ENCODE results near the gene RAMACL.
"Not testable (repeated sequence)": the region's sequence is repeated elsewhere in the genome, so short reads cannot be mapped to it uniquely, and the experiment has no call there.

RAMACL gene

GRCh38 chr6:166553563-166554271 lies 32.8 kb downstream of the RAMACL start:
- no peak for FAIRE-seq

GRCh38 chr6:166552600-166552999 lies 33.9 kb downstream of the RAMACL start:
- FAIRE-seq = no peak

GRCh38 chr6:166551754-166552495 lies 34.6 kb downstream of the RAMACL start:
- no peak for FAIRE-seq

- FAIRE-seq = no peak
Measured at GRCh38 chr6:166546653-166547052, 39.8 kb downstream of the RAMACL start.

- no peak for FAIRE-seq
Measured at GRCh38 chr6:166545156-166546034, 41.1 kb downstream of the RAMACL start.

- FAIRE-seq = no peak
Measured at GRCh38 chr6:166544296-166544605, 42.2 kb downstream of the RAMACL start.

GRCh38 chr6:166543603-166544295 lies 42.7 kb downstream of the RAMACL start:
- no peak for FAIRE-seq

GRCh38 chr6:166542580-166542912 lies 43.9 kb downstream of the RAMACL start:
- FAIRE-seq = no peak

GRCh38 chr6:166541876-166542579 lies 44.5 kb downstream of the RAMACL start:
- FAIRE-seq = no peak

GRCh38 chr6:166541366-166541765 lies 45.1 kb downstream of the RAMACL start:
- no peak for FAIRE-seq

- no peak for FAIRE-seq
Measured at GRCh38 chr6:166540631-166541331, 45.7 kb downstream of the RAMACL start.

- FAIRE-seq = no peak
Measured at GRCh38 chr6:166539543-166539942, 46.9 kb downstream of the RAMACL start.

GRCh38 chr6:166539011-166539385 lies 47.5 kb downstream of the RAMACL start:
- FAIRE-seq = not testable (repeated sequence)

GRCh38 chr6:166538297-166539010 lies 48.0 kb downstream of the RAMACL start:
- no peak for FAIRE-seq

- no peak for FAIRE-seq
Measured at GRCh38 chr6:166534658-166535406, 51.6 kb downstream of the RAMACL start.

GRCh38 chr6:166533205-166533824 lies 53.2 kb downstream of the RAMACL start:
- FAIRE-seq = no peak
